Transverse colon (tissue), 4 donors: ENCODE measurements around the gene SCGB1C1. TPM values are rescaled to one million over a fixed set of nuclear protein-coding genes. Genes with fewer than 3 reads are reported as not detected.

ENCODE experiments used
- DNase-seq: peaks from one replicate; pipeline ENCODE4 v3.0.0-alpha.2; 2019
- H3K27ac ChIP-seq, 4 donors: fragments of 200-600 bp; sonication (generic); 2 replicates each; pipeline ENCODE4 v1.5.1; 2016 to 2018; ENCODE audit warnings: inconsistent platforms in 4 of 4
- H3K27me3 ChIP-seq: fragments of 200-600 bp; sonication (generic); 2 replicates; pipeline ENCODE4 v1.5.1; 2017; ENCODE audit warnings: inconsistent platforms
- H3K36me3 ChIP-seq, 4 donors: fragments of 200-600 bp; sonication (generic); 2 replicates each; pipeline ENCODE4 v1.5.1; 2017 to 2019; ENCODE audit warnings: inconsistent platforms in 4 of 4
- H3K4me1 ChIP-seq, 4 donors: fragments of 200-600 bp; sonication (generic); 2 replicates each; pipeline ENCODE4 v1.5.1; 2017 to 2020; ENCODE audit warnings: inconsistent platforms in 4 of 4
- H3K4me3 ChIP-seq, 4 donors: fragments of 200-600 bp; sonication (generic); 1 replicate in 1 of 4; 2 replicates in 3 of 4; pipeline versions ENCODE4 v1.5.1 to v1.6.1; 2017 to 2019; ENCODE audit warnings: inconsistent platforms in 4 of 4
- H3K9me3 ChIP-seq, 2 donors: fragments of 200-600 bp; sonication (generic); 2 replicates each; pipeline ENCODE4 v1.5.1; 2017 to 2019; ENCODE audit warnings: inconsistent platforms in 2 of 2
- CTCF ChIP-seq, 5 experiments: fragments of 200-600 bp in 3 of 5; fragments of 450-650 bp in 2 of 5; sonication (generic) in 3 of 5; IDR thresholded peaks; 1 replicate in 2 of 5; 2 replicates in 3 of 5; pipeline ENCODE4 v1.5.1; 2016 to 2017; ENCODE audit warnings: antibody characterized with exemption in 5 of 5, inconsistent platforms in 3 of 5, mild to moderate bottlenecking in 2 of 5, moderate library complexity in 1 of 5
- EP300 ChIP-seq: sonication (generic); formaldehyde crosslinking; IDR thresholded peaks from one replicate; pipeline ENCODE4 v1.6.1; 2017; ENCODE audit warnings: antibody characterized with exemption, low read depth
- POLR2A ChIP-seq: fragments of 450-650 bp; IDR thresholded peaks from one replicate; pipeline ENCODE4 v1.6.1; 2016; ENCODE audit warnings: antibody characterized with exemption, mild to moderate bottlenecking, moderate library complexity
- POLR2AphosphoS5 ChIP-seq, 3 donors: sonication (generic); formaldehyde crosslinking; IDR thresholded peaks; one replicate each; pipeline ENCODE4 v1.6.1; 2016; ENCODE audit warnings: antibody characterized with exemption in 3 of 3
- WGBS, 2 donors: methylation state at CpG; one replicate each; pipeline ENCODE4 v1.1.5; 2018; ENCODE audit warnings: low coverage in 1 of 2; 5-methylcytosine and 5-hydroxymethylcytosine counted together
- in situ Hi-C, 4 donors: fragments of 200-750 bp; cut with MboI; loops; one replicate each; pipeline versions ENCODE4 v1.15.0 to v1.15.1; 2017; ENCODE audit warnings: low sequenced_read_pairs in 3 of 4, low pct_ligation_motif_present in 1 of 4, low pct_unique_long_range_greater_than_20kb in 1 of 4
- intact Hi-C: fragments of 100-400 bp; cut with DNase I; formaldehyde crosslinking; loops from one replicate; pipeline ENCODE4 v1.15.1; 2023; ENCODE audit warnings: low total_unique reads
- total RNA-seq, 4 donors: library from RNA; depleted of rRNA; stranded (reverse); fragments of >200 nt; gene quantifications; one replicate each; pipeline ENCODE4 v1.1.0, GENCODE V29; 2016

The SCGB1C1 gene
- total RNA-seq, 4 donors from 2014 or later = not detected

GRCh38 chr11:201966-202365 lies 9.1 kb downstream of the SCGB1C1 start:
- intact Hi-C loops (no loop called here), in situ Hi-C loops (no loop called here)
- DNase-seq = no peak
- Histone ChIP-seq H3K4me3 (no peak overlapping the region), H3K27ac (peak overlapping the region in 1 of 4 donors; percentile 12), H3K4me1 (peaks cover 11 to 29% (median 18%) of the 10 kb centered on the region in 4 donors), H3K27me3 (no peaks in the 10 kb centered on the region), H3K9me3 (no peaks in the 10 kb centered on the region), H3K36me3 (no peaks in the 10 kb centered on the region)
- 76 to 83% methylated on average over 6 to 15 of the region's 15 CpGs for WGBS, 2 donors
- no peak for TF ChIP-seq POLR2A
- no peak for TF ChIP-seq EP300
- no peak for TF ChIP-seq POLR2AphosphoS5 (IDR thresholded peaks at IDR 0.05)
- no peak for TF ChIP-seq CTCF (IDR thresholded peaks at IDR 0.05)

GRCh38 chr11:202490-202889 lies 9.6 kb downstream of the SCGB1C1 start:
- DNase-seq = no peak
- H3K4me1 ChIP-seq = peaks cover 11 to 29% (median 18%) of the 10 kb centered on the region in 4 donors
- H3K36me3 ChIP-seq = no peaks in the 10 kb centered on the region
- 74 to 90% methylated on average over 7 to 8 of the region's 8 CpGs for WGBS, 2 donors
- in situ Hi-C loops (no loop called here), intact Hi-C loops (no loop called here)
- H3K27me3 ChIP-seq = no peaks in the 10 kb centered on the region
- no peak for TF ChIP-seq POLR2A
- TF ChIP-seq EP300 = no peak
- no peak for TF ChIP-seq CTCF (IDR thresholded peaks at IDR 0.05)
- no peak for TF ChIP-seq POLR2AphosphoS5 (IDR thresholded peaks at IDR 0.05)
- no peak overlapping the region for H3K27ac ChIP-seq
- no peaks in the 10 kb centered on the region for H3K9me3 ChIP-seq
- H3K4me3 ChIP-seq = no peak overlapping the region

- Histone ChIP-seq H3K4me3 (no peak overlapping the region), H3K4me1 (peaks cover 11 to 29% (median 21%) of the 10 kb centered on the region in 4 donors), H3K27me3 (no peaks in the 10 kb centered on the region), H3K27ac (no peak overlapping the region), H3K36me3 (no peaks in the 10 kb centered on the region), H3K9me3 (no peaks in the 10 kb centered on the region)
- no peak for TF ChIP-seq CTCF (IDR thresholded peaks at IDR 0.05)
- no peak for TF ChIP-seq EP300
- TF ChIP-seq POLR2AphosphoS5 (IDR thresholded peaks at IDR 0.05) = no peak
- TF ChIP-seq POLR2A = no peak
- 88% methylated on average over 7 of the region's 7 CpGs; no CpG with 5 or more reads in 1 of the 2 donors for WGBS, 2 donors
- no peak for DNase-seq
- in situ Hi-C loops (no loop called here), intact Hi-C loops (no loop called here)
Measured at GRCh38 chr11:203056-203944, 10.4 kb downstream of the SCGB1C1 start.

GRCh38 chr11:203945-204586 lies 11.2 kb downstream of the SCGB1C1 start:
- no peaks in the 10 kb centered on the region for H3K27me3 ChIP-seq
- H3K27ac ChIP-seq = no peak overlapping the region
- no peak for TF ChIP-seq POLR2A
- no peak for TF ChIP-seq POLR2AphosphoS5 (IDR thresholded peaks at IDR 0.05)
- TF ChIP-seq CTCF (IDR thresholded peaks at IDR 0.05) = no peak
- no peak for TF ChIP-seq EP300
- no peak for DNase-seq
- no peaks in the 10 kb centered on the region for H3K9me3 ChIP-seq
- intact Hi-C loops = no loop called here
- no peak overlapping the region for H3K4me3 ChIP-seq
- 96% methylated on average over 4 of the region's 4 CpGs; no CpG with 5 or more reads in 1 of the 2 donors for WGBS, 2 donors
- H3K4me1 ChIP-seq = peaks cover 12 to 30% (median 22%) of the 10 kb centered on the region in 4 donors
- in situ Hi-C loops = no loop called here
- H3K36me3 ChIP-seq = no peaks in the 10 kb centered on the region
